B cell (primary cell): ENCODE results near the gene RNF126. TPM values are rescaled to one million over a fixed set of nuclear protein-coding genes. Genes with fewer than 3 reads are reported as not detected.
"Not testable (repeated sequence)": the region's sequence is repeated elsewhere in the genome, so short reads cannot be mapped to it uniquely, and the experiment has no call there.

ENCODE experiments used
- ATAC-seq: fragments of 200-7000 bp; cut with Tn5 transposase; one replicate; pipeline ENCODE4 v1.10.0; 2021; ENCODE audit warnings: low read depth, mild to moderate bottlenecking, moderate number of reproducible peaks, moderate library complexity
- CTCF ChIA-PET: fragments of 350-600 bp; sonication (Branson Sonifier 250); formaldehyde crosslinking; loops from one replicate; lab custom pipeline; 2021; ENCODE audit warnings: antibody characterized with exemption, inconsistent platforms; lab: Charles Lee
- POLR2A ChIA-PET: fragments of 350-600 bp; sonication (Branson Sonifier 250); formaldehyde crosslinking; loops from one replicate; lab custom pipeline; 2021; ENCODE audit warnings: antibody characterized with exemption; lab: Charles Lee
- DNase-seq: peaks from one replicate; pipeline ENCODE4 v3.0.0; 2013
- H2AFZ ChIP-seq: 2 replicates; pipeline ENCODE4 v1.6.1; 2012; ENCODE audit warnings: mild to moderate bottlenecking, low read depth, low read length; ENCODE audit not compliant: insufficient read depth, poor library complexity, severe bottlenecking
- H3K27ac ChIP-seq, 2 donors: 1 replicate in 1 of 2; 2 replicates in 1 of 2; pipeline ENCODE4 v1.5.1; 2012 to 2013; ENCODE audit warnings: low read length in 2 of 2, mild to moderate bottlenecking in 2 of 2, moderate library complexity in 1 of 2
- H3K27me3 ChIP-seq, 4 experiments: fragments of 200-600 bp in 1 of 4; sonication (generic) in 1 of 4; replicated peaks in 1 of 4; 1 replicate in 2 of 4; 2 replicates in 2 of 4; pipeline versions ENCODE4 v1.6.1 to v1.7.0; 2013 to 2016; ENCODE audit warnings: low read length in 3 of 4, mild to moderate bottlenecking in 2 of 4, mixed read lengths in 1 of 4, moderate library complexity in 1 of 4; ENCODE audit not compliant: insufficient read depth in 4 of 4, control insufficient read depth in 3 of 4; ENCODE audit errors: control extremely low read depth in 1 of 4
- H3K36me3 ChIP-seq, 2 experiments: replicated peaks in 1 of 2; 1 replicate in 1 of 2; 2 replicates in 1 of 2; pipeline versions ENCODE4 v1.6.1 to v1.7.1; 2013; ENCODE audit warnings: low read length in 1 of 2; ENCODE audit not compliant: insufficient read depth in 2 of 2, control insufficient read depth in 1 of 2; ENCODE audit errors: control extremely low read depth in 1 of 2, extremely low read depth in 1 of 2
- H3K4me1 ChIP-seq, 2 donors: fragments of 200-600 bp in 1 of 2; sonication (generic) in 1 of 2; 1 replicate in 1 of 2; 2 replicates in 1 of 2; pipeline versions ENCODE4 v1.5.1 to v1.6.1; 2013 to 2017; ENCODE audit warnings: low read length in 2 of 2; ENCODE audit not compliant: control insufficient read depth in 2 of 2, insufficient read depth in 2 of 2
- H3K4me2 ChIP-seq: replicated peaks from 2 replicates; pipeline ENCODE3; 2012; ENCODE audit warnings: mild to moderate bottlenecking, low read depth, low read length; ENCODE audit not compliant: poor library complexity, severe bottlenecking
- H3K4me3 ChIP-seq, 5 experiments: fragments of 200-600 bp in 1 of 5; sonication (generic) in 1 of 5; 1 replicate in 3 of 5; 2 replicates in 2 of 5; pipeline versions ENCODE4 v1.5.1 to v1.7.0; 2011 to 2016; ENCODE audit warnings: low read length in 4 of 5, mild to moderate bottlenecking in 4 of 5, low read depth in 2 of 5, control low read depth in 1 of 5, moderate library complexity in 1 of 5; ENCODE audit not compliant: insufficient read depth in 1 of 5; ENCODE audit errors: control extremely low read depth in 1 of 5, extremely low read depth in 1 of 5
- H3K79me2 ChIP-seq: fragments of 200-600 bp; sonication (generic); one replicate; pipeline ENCODE4 v1.6.0; 2016; ENCODE audit warnings: low read length; ENCODE audit not compliant: control insufficient read depth, insufficient read depth
- H3K9ac ChIP-seq: fragments of 200-600 bp; sonication (generic); 2 replicates; pipeline ENCODE4 v1.6.1; 2017; ENCODE audit warnings: mild to moderate bottlenecking, low read length, moderate library complexity
- H3K9me3 ChIP-seq, 3 donors: one replicate each; pipeline versions ENCODE4 v1.6.1 to v1.7.1; 2013; ENCODE audit warnings: low read length in 2 of 3; ENCODE audit not compliant: control insufficient read depth in 2 of 3, insufficient read depth in 1 of 3; ENCODE audit errors: control extremely low read depth in 1 of 3
- H4K20me1 ChIP-seq: 2 replicates; pipeline ENCODE4 v1.6.0; 2012; ENCODE audit warnings: mild to moderate bottlenecking, low read length; ENCODE audit not compliant: insufficient read depth, control insufficient read depth, poor library complexity, severe bottlenecking
- H3K27ac Mint-ChIP-seq: one replicate; pipeline ENCODE4 v1.8.0; 2021; ENCODE audit warnings: mixed read lengths
- H3K27me3 Mint-ChIP-seq: one replicate; pipeline ENCODE4 v1.8.0; 2021; ENCODE audit warnings: mixed read lengths
- H3K4me1 Mint-ChIP-seq: one replicate; pipeline ENCODE4 v1.8.0; 2021; ENCODE audit warnings: mixed read lengths
- H3K4me3 Mint-ChIP-seq: one replicate; pipeline ENCODE4 v1.8.0; 2021; ENCODE audit warnings: mixed read lengths
- H3K9me3 Mint-ChIP-seq: one replicate; pipeline ENCODE4 v1.8.0; 2022; ENCODE audit warnings: mixed read lengths; ENCODE audit not compliant: insufficient read depth
- EZH2 ChIP-seq: IDR thresholded peaks from 2 replicates; pipeline ENCODE4 v1.6.1; 2012; ENCODE audit warnings: borderline replicate concordance, low read depth, mild to moderate bottlenecking, moderate library complexity, low read length; ENCODE audit not compliant: insufficient read depth, poor library complexity, severe bottlenecking
- WGBS: methylation state at CpG from one replicate; pipeline ENCODE4 v1.1.5; 2013; ENCODE audit warnings: missing lambda C conversion rate; ENCODE audit not compliant: insufficient coverage; 5-methylcytosine and 5-hydroxymethylcytosine counted together
- intact Hi-C: fragments of 100-400 bp; cut with micrococcal nuclease; formaldehyde crosslinking; loops from one replicate; pipeline ENCODE4 v1.10.0; 2022
- polyA plus RNA-seq: library from polyadenylated mRNA; depleted of rRNA; stranded (reverse); fragments of >200 nt; gene quantifications from 2 replicates; pipeline ENCODE4 v1.2.3, GENCODE V29; 2012
- total RNA-seq, 2 donors: library from RNA; stranded (reverse); fragments of 120-200 nt in 1 of 2; gene quantifications; 1 replicate in 1 of 2; 2 replicates in 1 of 2; pipeline versions ENCODE4 v1.2.3 to v1.2.4, GENCODE V29; 2013 to 2022
- TF ChIP-seq, protein P1 (sequence below): fragments of 200-600 bp; IDR thresholded peaks from one replicate; pipeline ENCODE4 v1.8.0; 2022; ENCODE audit warnings: antibody characterized with exemption, mild to moderate bottlenecking

The RNF126 gene
- total and polyA plus RNA-seq, 2 donors (not counting 1 experiment from before 2014, with no cell fraction given): 74.3 to 118 TPM

DNA sequence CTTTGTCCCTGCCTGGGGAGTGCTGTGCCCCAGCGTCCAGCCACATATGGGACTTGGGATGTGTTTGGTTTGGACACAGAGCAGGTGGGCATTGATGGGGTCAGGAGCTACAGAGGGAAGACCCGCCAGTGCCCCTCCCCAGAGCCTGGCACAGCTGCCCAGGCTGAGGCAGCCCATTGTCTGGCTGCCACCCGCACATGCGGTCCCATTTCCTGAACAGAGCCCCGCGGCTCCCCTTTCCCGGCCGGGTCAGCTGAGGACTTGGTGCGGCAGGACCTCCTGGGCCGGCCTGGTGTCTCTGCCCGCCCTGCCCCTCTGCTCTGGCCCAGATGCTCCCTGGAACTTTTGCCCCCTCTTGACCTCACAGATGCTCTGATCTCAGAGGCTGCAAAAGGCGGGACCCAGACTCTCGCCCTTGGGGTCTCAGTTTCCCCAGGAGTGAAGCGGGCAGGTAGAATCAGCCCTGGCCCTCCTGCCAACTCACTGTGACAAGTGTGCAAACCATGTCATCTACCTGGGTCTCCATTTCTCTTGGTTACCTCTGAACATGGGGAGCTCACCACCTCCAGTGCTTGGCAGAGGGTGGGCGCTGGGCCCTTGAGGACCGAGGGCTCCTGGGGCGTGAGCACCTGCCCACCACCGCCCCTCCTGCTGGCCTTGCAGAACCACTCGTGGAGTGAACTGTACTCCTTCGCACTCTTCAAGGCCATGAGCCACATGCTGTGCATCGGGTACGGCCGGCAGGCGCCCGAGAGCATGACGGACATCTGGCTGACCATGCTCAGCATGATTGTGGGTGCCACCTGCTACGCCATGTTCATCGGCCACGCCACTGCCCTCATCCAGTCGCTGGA, 55.5 kb downstream of the RNF126 start:
- Mint-ChIP-seq H3K27ac (no peak overlapping the region), H3K4me3 (no peak overlapping the region), H3K9me3 (no peaks in the 10 kb centered on the region), H3K27me3 (no peaks in the 10 kb centered on the region), H3K4me1 (peaks cover 11% of the 10 kb centered on the region)
- POLR2A ChIA-PET: no interaction called here
- CTCF ChIA-PET: no interaction called here
- WGBS: 90% methylated on average over 30 of the region's 30 CpGs
- peaks cover 0 to 7% (median 0%) of the 10 kb centered on the region in 3 donors for H3K9me3 ChIP-seq
- TF ChIP-seq EZH2: no peak
- TF ChIP-seq, protein P1, sequence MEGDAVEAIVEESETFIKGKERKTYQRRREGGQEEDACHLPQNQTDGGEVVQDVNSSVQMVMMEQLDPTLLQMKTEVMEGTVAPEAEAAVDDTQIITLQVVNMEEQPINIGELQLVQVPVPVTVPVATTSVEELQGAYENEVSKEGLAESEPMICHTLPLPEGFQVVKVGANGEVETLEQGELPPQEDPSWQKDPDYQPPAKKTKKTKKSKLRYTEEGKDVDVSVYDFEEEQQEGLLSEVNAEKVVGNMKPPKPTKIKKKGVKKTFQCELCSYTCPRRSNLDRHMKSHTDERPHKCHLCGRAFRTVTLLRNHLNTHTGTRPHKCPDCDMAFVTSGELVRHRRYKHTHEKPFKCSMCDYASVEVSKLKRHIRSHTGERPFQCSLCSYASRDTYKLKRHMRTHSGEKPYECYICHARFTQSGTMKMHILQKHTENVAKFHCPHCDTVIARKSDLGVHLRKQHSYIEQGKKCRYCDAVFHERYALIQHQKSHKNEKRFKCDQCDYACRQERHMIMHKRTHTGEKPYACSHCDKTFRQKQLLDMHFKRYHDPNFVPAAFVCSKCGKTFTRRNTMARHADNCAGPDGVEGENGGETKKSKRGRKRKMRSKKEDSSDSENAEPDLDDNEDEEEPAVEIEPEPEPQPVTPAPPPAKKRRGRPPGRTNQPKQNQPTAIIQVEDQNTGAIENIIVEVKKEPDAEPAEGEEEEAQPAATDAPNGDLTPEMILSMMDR: no peak
- H3K36me3 ChIP-seq: no peaks in the 10 kb centered on the region
- no peaks in the 10 kb centered on the region for H4K20me1 ChIP-seq
- peaks cover 11 to 30% of the 10 kb centered on the region in 2 donors for H3K4me1 ChIP-seq
- H2AFZ ChIP-seq: no peak overlapping the region
- H3K27me3 ChIP-seq: peaks cover 0 to 2% (median 0%) of the 10 kb centered on the region in 4 experiments
- no peak overlapping the region for H3K9ac ChIP-seq
- no peak overlapping the region for H3K4me3 ChIP-seq
- no peak for DNase-seq
- no peak overlapping the region for H3K27ac ChIP-seq
- no peak for ATAC-seq
- H3K79me2 ChIP-seq: no peaks in the 10 kb centered on the region
- no peak overlapping the region for H3K4me2 ChIP-seq
- intact Hi-C loops: no loop called here

DNA sequence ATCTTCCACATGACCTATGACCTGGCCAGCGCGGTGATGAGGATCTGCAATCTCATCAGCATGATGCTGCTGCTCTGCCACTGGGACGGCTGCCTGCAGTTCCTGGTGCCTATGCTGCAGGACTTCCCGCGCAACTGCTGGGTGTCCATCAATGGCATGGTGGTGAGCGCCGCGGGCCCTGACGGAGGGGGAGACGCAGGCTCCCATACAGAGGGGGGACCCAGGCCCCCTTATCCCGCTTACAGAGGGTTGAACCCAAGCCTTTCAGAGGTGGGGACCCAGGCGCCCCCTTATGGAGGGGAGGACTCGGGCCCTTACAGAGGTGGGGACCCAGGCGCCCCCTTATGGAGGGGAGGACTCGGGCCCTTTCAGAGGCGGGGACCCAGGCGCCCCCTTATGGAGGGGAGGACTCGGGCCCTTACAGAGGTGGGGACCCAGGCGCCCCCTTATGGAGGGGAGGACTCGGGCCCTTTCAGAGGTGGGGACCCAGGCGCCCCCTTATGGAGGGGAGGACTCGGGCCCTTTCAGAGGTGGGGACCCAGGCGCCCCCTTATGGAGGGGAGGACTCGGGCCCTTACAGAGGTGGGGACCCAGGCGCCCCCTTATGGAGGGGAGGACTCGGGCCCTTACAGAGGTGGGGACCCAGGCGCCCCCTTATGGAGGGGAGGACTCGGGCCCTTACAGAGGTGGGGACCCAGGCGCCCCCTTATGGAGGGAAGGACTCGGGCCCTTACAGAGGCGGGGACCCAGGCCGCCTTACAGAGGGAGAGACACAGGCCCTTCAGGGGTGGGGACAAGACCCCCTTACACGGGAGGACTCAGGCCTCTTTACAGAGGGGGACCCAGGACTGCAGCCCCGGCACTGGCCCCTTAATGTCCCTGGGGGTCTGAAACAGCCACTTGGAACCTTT, 57.7 kb downstream of the RNF126 start:
- H3K4me3 ChIP-seq, H3K79me2 ChIP-seq, POLR2A ChIA-PET, H3K27me3 Mint-ChIP-seq, H4K20me1 ChIP-seq, H3K27ac Mint-ChIP-seq, H3K36me3 ChIP-seq, H3K4me1 Mint-ChIP-seq, H3K27ac ChIP-seq, H3K9ac ChIP-seq, intact Hi-C loops, H3K9me3 Mint-ChIP-seq, H3K4me2 ChIP-seq, H3K27me3 ChIP-seq, H2AFZ ChIP-seq, ATAC-seq, DNase-seq: not testable (repeated sequence)
- WGBS: 56% methylated on average over 13 of the region's 34 CpGs
- CTCF ChIA-PET: interaction anchor here (1.0 kb wide), 2 partner anchors 28 to 139 kb away, joined by 3 to 5 read pairs; partner anchors contain the start of gene POLRMT
- H3K4me1 ChIP-seq: peaks cover 4 to 17% of the 10 kb centered on the region in 2 donors
- peak overlapping the region; percentile 16 for H3K4me3 Mint-ChIP-seq
- H3K9me3 ChIP-seq: peaks cover 0 to 20% (median 0%) of the 10 kb centered on the region in 3 donors
